Measurements from ENCODE around the gene DDX20.

DDX20 gene

DNA sequence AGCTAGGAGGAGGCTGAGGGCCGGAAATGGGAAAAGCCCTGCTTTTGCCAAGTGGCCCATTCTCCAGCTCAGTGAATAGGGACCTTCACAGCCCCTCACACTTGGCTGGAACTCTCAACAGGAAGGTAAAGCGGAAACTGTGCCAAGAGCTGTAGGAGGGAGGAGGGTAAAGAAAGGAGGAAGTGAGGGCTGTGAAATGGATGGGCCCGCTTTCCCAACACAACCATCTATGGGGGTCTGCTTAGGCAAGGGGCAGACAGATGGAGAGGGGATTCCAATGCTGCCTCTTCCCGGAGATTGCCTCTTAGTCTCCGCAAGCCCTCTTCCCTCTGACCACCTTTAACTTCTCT is 21.7 kb upstream of the DDX20 start:
- DNase-seq (ENCODE audit: low spot score): no peak
- TF ChIP-seq, protein P1, sequence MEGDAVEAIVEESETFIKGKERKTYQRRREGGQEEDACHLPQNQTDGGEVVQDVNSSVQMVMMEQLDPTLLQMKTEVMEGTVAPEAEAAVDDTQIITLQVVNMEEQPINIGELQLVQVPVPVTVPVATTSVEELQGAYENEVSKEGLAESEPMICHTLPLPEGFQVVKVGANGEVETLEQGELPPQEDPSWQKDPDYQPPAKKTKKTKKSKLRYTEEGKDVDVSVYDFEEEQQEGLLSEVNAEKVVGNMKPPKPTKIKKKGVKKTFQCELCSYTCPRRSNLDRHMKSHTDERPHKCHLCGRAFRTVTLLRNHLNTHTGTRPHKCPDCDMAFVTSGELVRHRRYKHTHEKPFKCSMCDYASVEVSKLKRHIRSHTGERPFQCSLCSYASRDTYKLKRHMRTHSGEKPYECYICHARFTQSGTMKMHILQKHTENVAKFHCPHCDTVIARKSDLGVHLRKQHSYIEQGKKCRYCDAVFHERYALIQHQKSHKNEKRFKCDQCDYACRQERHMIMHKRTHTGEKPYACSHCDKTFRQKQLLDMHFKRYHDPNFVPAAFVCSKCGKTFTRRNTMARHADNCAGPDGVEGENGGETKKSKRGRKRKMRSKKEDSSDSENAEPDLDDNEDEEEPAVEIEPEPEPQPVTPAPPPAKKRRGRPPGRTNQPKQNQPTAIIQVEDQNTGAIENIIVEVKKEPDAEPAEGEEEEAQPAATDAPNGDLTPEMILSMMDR (IDR thresholded peaks at IDR 0.05; ENCODE audit: extremely low read depth, missing control alignments): no peak

DNA sequence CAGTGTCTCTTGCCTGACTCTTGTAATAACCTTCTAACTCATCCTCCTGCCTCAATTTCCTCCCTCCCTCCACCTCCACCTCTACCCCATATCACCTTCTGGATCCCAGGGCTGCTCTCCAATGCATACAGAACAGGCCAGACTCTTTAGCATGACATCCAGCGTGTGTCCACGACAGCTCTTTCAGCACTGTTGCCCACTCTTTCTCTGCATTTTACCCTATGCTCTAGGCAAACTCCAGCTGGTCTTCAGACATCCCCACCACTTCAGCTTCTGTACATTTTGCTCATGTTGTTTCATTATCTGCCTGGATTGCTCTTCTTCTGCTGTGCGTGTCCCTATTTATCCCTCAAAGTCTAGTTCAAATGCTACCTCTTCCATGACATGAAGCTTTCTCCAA is 21.3 kb upstream of the DDX20 start:
- TF ChIP-seq, protein P1 (IDR thresholded peaks at IDR 0.05; ENCODE audit: extremely low read depth, missing control alignments): no peak

DNA sequence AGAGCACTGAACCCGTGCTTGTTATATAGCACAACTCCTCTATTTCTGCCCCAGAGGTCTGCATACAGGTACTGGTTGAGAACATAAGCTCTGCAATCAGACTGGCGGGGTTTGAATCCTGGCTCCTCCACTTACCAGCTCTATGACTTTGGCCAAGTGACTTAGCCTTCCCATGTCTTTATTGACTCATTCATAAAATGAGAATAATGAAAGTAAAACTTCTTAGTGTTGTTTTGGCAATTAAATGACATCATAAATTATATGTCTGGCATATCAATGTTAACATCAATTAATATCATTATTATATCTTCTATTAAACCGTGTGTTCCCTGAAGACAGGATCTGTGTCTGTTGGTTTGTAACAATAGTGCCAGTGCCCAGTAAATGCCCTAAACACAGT is 20.8 kb upstream of the DDX20 start:
- TF ChIP-seq, protein P1 (IDR thresholded peaks at IDR 0.05; ENCODE audit: extremely low read depth, missing control alignments): no peak
- no peak for DNase-seq (ENCODE audit: low spot score)

More for the DNA sequence above, 21.3 kb upstream of the DDX20 start:
- DNase-seq (ENCODE audit: low spot score): no peak

DNA sequence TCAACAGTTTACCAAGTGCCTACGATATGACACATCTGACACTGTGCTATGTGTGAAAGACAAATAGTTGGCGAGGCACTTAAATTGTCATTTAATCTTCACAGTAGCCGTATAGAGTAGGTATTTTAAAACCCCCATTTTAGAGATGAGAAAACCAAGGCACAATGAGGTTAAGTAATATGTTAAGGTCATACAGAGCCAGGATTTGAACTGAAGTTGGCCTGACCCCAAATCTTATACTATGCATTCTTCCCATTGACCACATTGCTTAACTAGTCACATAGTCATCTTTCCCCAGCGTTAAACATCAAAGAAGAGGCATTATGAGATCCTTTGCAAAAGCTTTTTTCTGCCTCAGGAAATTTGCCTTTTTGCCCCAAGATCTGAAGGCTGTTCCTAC is 20.4 kb upstream of the DDX20 start:
- TF ChIP-seq, protein P1 (IDR thresholded peaks at IDR 0.05; ENCODE audit: extremely low read depth, missing control alignments): no peak
- DNase-seq (ENCODE audit: low spot score): no peak

DNA sequence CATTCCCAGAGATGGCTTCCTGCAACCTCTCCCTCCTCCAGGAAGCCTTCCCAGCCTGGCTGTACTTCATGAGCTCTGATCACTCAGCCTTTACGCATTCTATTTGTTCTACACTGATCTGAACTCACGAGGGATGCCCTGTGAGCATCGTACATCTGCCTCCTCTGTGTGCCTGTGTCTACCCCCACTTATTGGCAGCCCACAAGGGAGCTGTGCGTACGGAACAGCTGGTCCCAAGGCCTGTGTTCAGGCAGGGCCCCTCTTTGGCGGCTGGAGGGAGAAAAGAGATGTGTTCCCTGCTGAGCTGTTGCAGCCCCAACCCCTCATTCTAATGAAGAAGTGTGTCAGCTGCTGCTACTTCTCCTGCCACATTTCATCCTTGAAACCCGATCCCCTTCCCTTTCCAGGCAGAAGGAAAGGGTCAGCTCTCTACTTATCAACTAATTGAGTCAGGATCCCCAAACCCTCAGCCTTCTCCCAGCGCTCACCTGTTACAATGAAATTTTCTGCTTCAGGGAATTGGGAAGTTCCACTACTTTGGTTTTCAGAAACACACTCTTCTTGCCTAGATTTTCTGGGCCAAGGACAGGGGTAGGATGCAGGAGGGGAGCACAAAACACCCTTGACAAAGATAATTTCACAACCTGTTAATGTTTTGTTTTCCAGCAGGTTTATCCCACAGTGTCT is 19.7 kb upstream of the DDX20 start:
- no peak for DNase-seq (ENCODE audit: low spot score)
- TF ChIP-seq, protein P1 (IDR thresholded peaks at IDR 0.05; ENCODE audit: extremely low read depth, missing control alignments): no peak

DNA sequence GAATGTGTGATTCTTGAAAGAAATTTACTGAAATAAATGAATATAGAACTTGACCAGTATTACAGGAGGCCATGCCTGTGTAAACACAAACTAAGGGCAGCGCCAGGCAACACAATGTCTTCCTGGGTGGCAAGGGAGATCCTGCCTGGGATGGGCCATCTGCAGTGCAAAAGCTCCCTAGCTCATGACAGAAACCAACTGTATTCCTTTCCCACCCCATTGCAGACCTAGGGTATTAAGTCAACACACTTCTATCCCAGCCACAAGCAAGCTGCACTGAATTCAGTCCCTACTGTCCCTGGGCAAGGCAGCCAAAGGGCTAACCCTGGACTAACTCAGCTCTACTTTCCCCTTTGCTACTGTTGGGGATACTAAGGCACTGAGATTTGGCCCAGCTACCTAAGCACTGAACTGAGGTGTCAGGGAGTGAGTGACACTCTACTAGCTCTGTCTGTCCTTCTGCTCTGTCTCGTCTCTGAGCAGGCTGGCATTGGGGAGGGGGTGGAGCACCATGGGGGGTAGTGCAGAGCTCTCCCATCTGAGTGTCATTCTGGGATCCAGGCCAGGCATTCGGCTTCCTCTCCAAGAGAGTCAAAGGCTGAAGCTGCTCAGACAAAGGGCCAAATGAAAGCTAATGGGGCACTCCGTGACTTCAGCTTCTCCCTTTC is 19.0 kb upstream of the DDX20 start:
- no peak for DNase-seq (ENCODE audit: low spot score)
- TF ChIP-seq, protein P1 (IDR thresholded peaks at IDR 0.05; ENCODE audit: extremely low read depth, missing control alignments): no peak

DNA sequence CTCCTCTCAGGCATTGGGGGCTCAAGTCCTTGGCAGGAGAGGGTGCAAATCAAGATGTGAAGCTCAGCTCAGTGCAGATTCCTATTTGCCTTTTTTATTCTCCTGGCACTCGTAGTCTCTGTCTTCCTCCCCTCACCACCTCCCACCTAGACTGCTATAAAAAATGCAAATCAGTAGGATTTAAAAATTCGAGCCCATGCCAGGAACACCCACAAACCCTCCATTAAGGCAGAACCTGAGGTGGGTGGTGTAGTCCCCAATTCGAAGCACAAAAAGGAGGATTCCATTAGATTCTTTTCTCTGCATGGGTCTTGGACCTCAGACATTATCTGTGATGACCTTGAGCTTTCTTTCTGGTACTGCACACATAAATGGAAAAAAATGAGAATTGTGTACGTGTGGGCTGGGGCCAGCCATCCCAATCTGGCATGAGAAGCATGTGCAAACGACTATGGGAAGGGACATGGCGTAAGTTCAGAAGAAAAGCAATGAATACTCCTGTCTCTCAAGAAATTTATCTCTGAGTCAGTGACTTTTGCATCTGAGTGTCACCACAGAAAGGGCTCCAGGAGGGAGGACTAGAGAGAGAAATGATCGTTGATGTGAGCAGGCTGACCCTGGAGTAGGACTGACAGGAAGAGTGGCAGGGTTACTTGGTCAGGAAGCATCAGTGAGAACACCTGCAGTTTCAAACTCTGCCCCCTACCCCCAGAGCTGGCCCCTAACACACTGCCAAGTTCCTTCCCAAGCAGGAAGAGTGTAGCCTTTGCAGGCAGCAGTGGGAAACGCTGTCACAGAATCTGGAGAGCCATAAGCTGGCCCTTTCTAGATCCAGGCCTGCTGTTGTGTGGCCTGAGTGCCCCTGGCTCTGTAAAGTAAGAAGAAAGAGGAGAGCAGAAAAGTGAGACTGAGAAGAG is 18.2 kb upstream of the DDX20 start:
- TF ChIP-seq, protein P1 (IDR thresholded peaks at IDR 0.05; ENCODE audit: extremely low read depth, missing control alignments): no peak
- no peak for DNase-seq (ENCODE audit: low spot score)

Data from GM20000 (cell line).